Activated CD4-positive, alpha-beta T cell treated with anti-CD3 and anti-CD28 coated beads, Interleukin-2, amount 50 U/mL, for 1 hour (primary cell): ENCODE results near the gene COL6A1.

Experiments
- DNase-seq: peaks from one replicate; pipeline ENCODE4 v3.0.0-alpha.2; 2020

COL6A1 gene

DNA sequence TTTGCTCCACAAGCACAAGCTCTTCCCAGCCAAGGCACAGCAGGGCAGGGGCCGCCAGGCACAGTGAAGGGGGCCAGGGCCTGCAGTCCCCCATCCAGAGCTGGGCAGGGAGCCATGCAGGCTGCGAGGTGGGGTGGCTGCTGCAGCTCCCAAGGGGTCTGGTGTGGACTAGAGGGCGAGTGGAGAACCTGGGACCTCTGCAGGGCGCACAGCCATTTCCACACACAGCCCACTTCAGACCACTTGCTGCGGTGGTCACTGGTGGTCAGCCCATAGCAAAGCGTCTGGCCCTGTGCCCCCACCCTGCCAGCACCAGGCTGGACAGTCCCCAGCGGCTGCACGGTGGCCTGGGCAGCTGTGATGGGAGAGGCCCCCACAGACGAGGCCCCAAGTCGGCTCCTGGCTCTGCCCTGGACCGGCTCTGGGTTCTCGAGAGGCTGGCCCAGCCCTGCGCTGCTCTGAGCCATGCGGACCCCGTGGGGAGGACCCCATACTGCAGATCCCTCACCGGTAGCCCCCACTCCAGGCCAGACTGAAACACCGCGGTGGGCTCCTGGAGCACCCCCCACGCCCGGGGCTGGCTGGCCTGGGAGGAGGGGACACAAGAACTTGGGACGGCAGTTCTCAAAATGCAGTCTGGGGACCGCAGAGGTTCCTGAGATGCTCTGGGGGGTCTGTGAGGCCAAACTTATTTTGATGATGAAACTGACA is 69.3 kb downstream of the COL6A1 start:
- DNase-seq, result no peak

GRCh38 chr21:46051379-46051770 is 69.8 kb downstream of the COL6A1 start:
- DNase-seq, result no peak

- no peak for DNase-seq
Observed at GRCh38 chr21:46051821-46052675, 70.5 kb downstream of the COL6A1 start.

DNA sequence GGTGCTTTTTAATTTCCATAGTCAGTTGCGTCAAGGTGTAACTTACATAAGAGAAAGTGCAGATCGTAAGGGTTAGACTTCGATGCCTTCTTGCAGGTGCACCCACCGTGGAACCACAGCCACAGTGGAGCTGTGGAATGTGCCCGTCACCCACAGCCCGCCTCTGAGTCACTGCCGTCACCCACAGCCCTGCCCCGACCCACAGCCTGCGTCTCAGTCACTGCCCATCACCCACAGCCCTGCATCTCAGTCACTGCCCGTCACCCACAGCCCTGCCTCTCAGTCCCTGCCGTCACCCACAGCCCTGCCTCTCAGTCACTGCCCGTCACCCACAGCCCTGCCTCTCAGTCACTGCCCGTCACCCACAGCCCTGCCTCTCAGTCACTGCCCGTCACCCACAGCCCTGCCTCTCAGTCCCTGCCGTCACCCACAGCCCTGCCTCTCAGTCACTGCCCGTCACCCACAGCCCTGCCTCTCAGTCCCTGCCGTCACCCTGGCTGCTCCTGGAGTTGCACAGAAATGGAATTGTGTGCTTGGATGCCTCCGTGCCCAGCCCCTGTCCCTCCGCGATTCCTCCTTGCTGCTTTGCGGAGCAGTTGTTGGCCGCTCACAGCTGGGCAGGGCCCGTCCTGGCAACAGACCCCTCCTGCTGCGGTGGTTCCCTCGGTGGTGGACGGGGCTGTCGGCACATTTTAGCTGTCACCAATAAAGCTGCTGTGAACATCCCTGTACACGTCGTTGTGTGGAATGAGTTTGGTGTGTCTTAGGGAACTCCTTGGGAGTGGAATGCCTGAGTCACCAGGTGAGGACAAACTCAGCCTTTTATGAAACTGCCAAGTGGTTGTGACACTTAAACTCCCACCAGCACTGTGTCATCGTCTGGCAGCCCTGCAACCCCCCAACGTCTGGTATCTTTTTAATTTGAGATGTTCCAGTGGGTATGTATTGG is 71.4 kb downstream of the COL6A1 start:
- no peak for DNase-seq

GRCh38 chr21:46054031-46054430 is 72.5 kb downstream of the COL6A1 start:
- DNase-seq, result no peak

DNA sequence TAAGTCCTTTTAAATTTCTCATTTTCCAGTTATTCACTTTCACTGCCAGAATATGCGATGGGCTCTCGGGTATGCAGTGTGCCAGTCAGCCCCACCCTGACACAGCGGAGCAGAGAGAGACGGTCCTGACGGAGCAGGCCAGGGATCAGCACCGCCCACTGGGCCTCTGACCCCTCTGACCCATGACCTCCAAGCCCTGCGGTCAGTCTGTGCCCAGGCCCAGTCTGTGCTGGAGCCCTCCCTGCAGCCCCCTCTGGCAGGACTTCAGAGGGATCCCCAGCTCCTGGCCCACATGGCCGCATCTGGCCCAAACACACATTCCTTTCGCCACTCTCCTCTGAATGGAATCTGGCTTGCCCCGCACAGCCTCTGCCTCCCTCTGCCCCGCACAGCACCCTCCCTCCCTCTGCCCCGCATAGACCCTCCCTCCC is 72.9 kb downstream of the COL6A1 start:
- no peak for DNase-seq
